ENCODE measurements around the gene KIF4B.

KIF4B gene

GRCh38 chr5:155056644-155057269, 43.2 kb downstream of the KIF4B start:
- no peak for DNase-seq

DNA sequence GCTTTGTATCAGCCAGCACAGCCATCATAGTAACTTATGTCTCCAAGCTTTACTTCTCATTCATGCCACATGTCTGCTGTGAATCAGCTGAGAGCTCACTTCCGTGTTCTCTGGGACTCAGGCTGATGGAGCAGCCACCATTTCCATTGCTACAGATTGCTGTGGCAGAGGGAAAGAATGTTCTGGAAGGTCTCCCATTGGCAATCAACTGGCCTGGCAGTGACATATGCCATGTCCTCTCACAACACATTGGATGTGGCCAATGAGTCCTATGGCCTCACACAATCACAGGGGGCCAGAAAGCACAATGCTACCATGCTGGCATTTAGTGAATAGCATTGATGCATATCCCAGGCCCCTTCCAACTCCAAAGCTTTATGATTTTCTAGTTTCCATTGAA, 44.1 kb downstream of the KIF4B start:
- DNase-seq: no peak

DNA sequence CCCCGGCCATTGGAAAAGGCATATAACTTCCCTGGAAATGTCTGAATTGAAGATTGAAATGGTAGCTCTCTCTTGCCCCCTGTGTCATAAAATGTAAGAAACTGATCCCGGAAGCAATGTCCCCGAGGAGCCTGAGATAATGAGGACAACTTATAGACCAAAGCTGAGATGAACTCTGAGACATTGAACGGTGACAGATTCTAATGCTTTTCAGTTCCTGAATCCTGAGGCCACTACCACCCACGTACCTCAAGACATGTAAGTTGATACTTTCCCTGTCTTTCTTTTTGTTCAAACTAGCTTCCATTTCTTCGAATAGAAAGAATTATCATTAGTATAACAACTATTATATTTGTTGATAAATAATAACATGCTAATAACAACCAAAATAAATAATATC, 51.0 kb downstream of the KIF4B start:
- DNase-seq: no peak

- DNase-seq: no peak
Observed at GRCh38 chr5:155066886-155067595, 53.5 kb downstream of the KIF4B start.

All from suppressor macrophage treated with lipopolysaccharide for 4 hours (primary cell).